DOHH2 (cell line): ENCODE measurements around the gene PDE4B.

Source experiments
- H3F3A ChIP-seq: fragments of 200-600 bp; sonication (generic), shearing (Covaris generic); 2 replicates; pipeline ENCODE4 v1.6.0; 2016; ENCODE audit warnings: antibody characterized with exemption, mild to moderate bottlenecking; ENCODE audit not compliant: control insufficient read depth, insufficient read depth
- H3K27ac ChIP-seq: fragments of 200-600 bp; sonication (generic); 2 replicates; pipeline ENCODE4 v1.5.1; 2014; ENCODE audit warnings: low read depth, mild to moderate bottlenecking, low read length, moderate library complexity
- H3K27me3 ChIP-seq: fragments of 200-600 bp; sonication (generic); 2 replicates; pipeline ENCODE4 v1.6.1; 2014; ENCODE audit warnings: mild to moderate bottlenecking, low read length, mixed read lengths; ENCODE audit not compliant: control insufficient read depth
- H3K36me3 ChIP-seq: fragments of 200-600 bp; sonication (generic); 2 replicates; pipeline ENCODE4 v1.6.1; 2014; ENCODE audit warnings: mild to moderate bottlenecking, low read length, moderate library complexity, mixed read lengths; ENCODE audit not compliant: control insufficient read depth
- H3K4me1 ChIP-seq: fragments of 200-600 bp; sonication (generic); 2 replicates; pipeline ENCODE4 v1.6.1; 2014; ENCODE audit warnings: mild to moderate bottlenecking, low read length, mixed read lengths; ENCODE audit not compliant: control insufficient read depth
- H3K4me2 ChIP-seq: fragments of 200-600 bp; sonication (generic); 2 replicates; pipeline ENCODE4 v1.6.0; 2014; ENCODE audit warnings: mild to moderate bottlenecking, low read length, moderate library complexity
- H3K4me3 ChIP-seq: fragments of 200-600 bp; sonication (generic); 2 replicates; pipeline ENCODE4 v1.5.1; 2014; ENCODE audit warnings: mild to moderate bottlenecking, low read length, mixed read lengths
- H3K79me2 ChIP-seq: fragments of 200-600 bp; sonication (generic); 2 replicates; pipeline ENCODE4 v1.6.1; 2014; ENCODE audit warnings: mild to moderate bottlenecking, low read length, mixed read lengths; ENCODE audit not compliant: control insufficient read depth
- H3K9me2 ChIP-seq: fragments of 200-600 bp; sonication (generic); replicated peaks from 2 replicates; pipeline ENCODE4 v1.6.1; 2014; ENCODE audit warnings: mild to moderate bottlenecking, low read length, mixed read lengths; ENCODE audit not compliant: control insufficient read depth
- H3K9me3 ChIP-seq: fragments of 200-600 bp; sonication (generic); 2 replicates; pipeline ENCODE4 v1.6.1; 2014; ENCODE audit warnings: antibody characterized with exemption, low read length, mixed read lengths; ENCODE audit not compliant: control insufficient read depth, insufficient read depth
- H4K20me1 ChIP-seq: fragments of 200-600 bp; sonication (generic); 2 replicates; pipeline ENCODE4 v1.6.0; 2014; ENCODE audit warnings: low read depth, mild to moderate bottlenecking, antibody characterized with exemption, low read length, moderate library complexity; ENCODE audit not compliant: control insufficient read depth, insufficient read depth
- CTCF ChIP-seq: fragments of 200-600 bp; sonication (generic); IDR thresholded peaks from one replicate; pipeline ENCODE4 v1.5.1; 2014; ENCODE audit warnings: antibody characterized with exemption, mild to moderate bottlenecking, low read depth, low read length; ENCODE audit not compliant: poor library complexity, severe bottlenecking
- EZH2phosphoT487 ChIP-seq: fragments of 200-600 bp; sonication (generic); IDR thresholded peaks from 2 replicates; pipeline ENCODE4 v1.6.1; 2017; ENCODE audit warnings: borderline replicate concordance, mild to moderate bottlenecking, antibody characterized with exemption, low read length, moderate library complexity, mixed read lengths

Gene PDE4B

DNA sequence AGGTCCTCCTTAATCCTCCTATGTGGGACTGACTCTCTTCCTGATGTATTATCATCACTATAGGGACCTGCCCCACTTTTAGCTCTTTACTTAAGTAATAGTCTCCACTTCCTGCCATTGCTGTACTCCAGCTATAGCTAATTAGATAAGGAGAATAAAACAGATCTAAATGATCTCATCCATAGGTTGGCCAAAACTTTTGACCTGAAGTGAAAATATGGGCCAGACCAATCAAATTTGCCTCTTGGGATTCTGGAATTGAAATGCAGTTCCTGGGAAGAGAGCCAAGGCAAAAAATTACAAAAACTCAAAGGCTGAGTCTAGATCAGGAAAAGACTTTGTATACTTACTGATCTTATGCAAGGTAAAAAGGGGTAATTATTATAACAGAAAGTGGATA lies 36.1 kb upstream of the PDE4B start:
- Histone ChIP-seq H3K27ac (no peak overlapping the region), H3K79me2 (no peaks in the 10 kb centered on the region), H4K20me1 (no peaks in the 10 kb centered on the region), H3K4me2 (no peak overlapping the region), H3K9me2 (no peaks in the 10 kb centered on the region), H3F3A (no peaks in the 10 kb centered on the region), H3K4me3 (no peak overlapping the region), H3K36me3 (no peaks in the 10 kb centered on the region), H3K4me1 (no peaks in the 10 kb centered on the region), H3K9me3 (no peaks in the 10 kb centered on the region), H3K27me3 (no peaks in the 10 kb centered on the region)
- TF ChIP-seq CTCF (no peak), EZH2phosphoT487 (no peak)

- no peak overlapping the region for H3K4me3 ChIP-seq
- H3K9me2 ChIP-seq, result no peaks in the 10 kb centered on the region
- TF ChIP-seq EZH2phosphoT487 (no peak), CTCF (no peak)
- no peak overlapping the region for H3K27ac ChIP-seq
- no peak overlapping the region for H3K4me2 ChIP-seq
- no peaks in the 10 kb centered on the region for H3K27me3 ChIP-seq
- no peaks in the 10 kb centered on the region for H3F3A ChIP-seq
- no peaks in the 10 kb centered on the region for H3K4me1 ChIP-seq
- no peaks in the 10 kb centered on the region for H3K9me3 ChIP-seq
- no peaks in the 10 kb centered on the region for H4K20me1 ChIP-seq
- no peaks in the 10 kb centered on the region for H3K79me2 ChIP-seq
- no peaks in the 10 kb centered on the region for H3K36me3 ChIP-seq
Observed at GRCh38 chr1:65757531-65757930, 35.2 kb upstream of the PDE4B start.

DNA sequence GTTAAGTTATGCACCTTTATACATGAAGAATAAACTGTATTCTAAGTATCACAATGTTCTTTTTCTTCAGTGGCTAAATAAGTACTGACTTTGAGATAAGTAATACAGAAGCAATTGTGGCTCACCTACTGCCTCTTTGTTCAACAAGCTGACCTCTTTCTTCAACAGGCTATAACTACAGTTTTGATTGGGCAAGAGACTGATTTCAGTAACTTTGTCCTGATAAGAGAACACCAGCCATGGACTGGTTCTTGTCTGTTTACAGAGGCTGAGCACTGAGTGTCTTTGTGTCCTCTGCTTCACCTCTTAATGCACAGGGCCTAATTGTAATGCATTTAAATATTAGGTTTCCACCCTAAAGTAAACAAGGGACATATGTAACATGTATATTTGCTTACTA lies 34.6 kb upstream of the PDE4B start:
- H3K4me3 ChIP-seq, result no peak overlapping the region
- no peak overlapping the region for H3K27ac ChIP-seq
- H3K9me2 ChIP-seq, result no peaks in the 10 kb centered on the region
- no peaks in the 10 kb centered on the region for H3K9me3 ChIP-seq
- TF ChIP-seq CTCF (no peak), EZH2phosphoT487 (no peak)
- no peaks in the 10 kb centered on the region for H3F3A ChIP-seq
- no peaks in the 10 kb centered on the region for H3K4me1 ChIP-seq
- H3K27me3 ChIP-seq, result no peaks in the 10 kb centered on the region
- no peaks in the 10 kb centered on the region for H3K79me2 ChIP-seq
- H4K20me1 ChIP-seq, result no peaks in the 10 kb centered on the region
- H3K36me3 ChIP-seq, result no peaks in the 10 kb centered on the region
- H3K4me2 ChIP-seq, result no peak overlapping the region

DNA sequence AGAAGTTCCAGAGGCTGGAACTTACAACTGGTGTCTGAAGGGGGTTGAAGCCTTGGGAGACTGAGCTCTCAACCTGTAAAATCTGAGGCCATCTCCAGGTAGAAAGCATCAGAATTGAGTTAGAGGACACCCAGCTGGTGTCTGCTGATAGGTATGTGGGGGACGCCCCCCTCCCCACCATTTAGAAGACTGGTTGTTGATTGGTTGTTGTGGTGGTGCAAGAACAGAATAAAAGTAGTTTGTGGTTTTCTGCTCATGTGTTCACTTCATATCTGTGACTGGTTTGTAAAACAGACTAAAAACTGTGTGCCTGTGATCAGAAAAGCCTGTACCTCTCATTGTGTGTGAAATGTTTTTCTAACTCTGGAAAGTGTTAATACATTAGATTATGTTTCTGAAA lies 33.2 kb upstream of the PDE4B start:
- TF ChIP-seq CTCF (no peak), EZH2phosphoT487 (no peak)
- Histone ChIP-seq H3K36me3 (no peaks in the 10 kb centered on the region), H3K9me2 (no peaks in the 10 kb centered on the region), H3K4me1 (no peaks in the 10 kb centered on the region), H3K79me2 (no peaks in the 10 kb centered on the region), H4K20me1 (no peaks in the 10 kb centered on the region), H3K27me3 (no peaks in the 10 kb centered on the region), H3K4me2 (no peak overlapping the region), H3K27ac (no peak overlapping the region), H3K4me3 (no peak overlapping the region), H3F3A (no peaks in the 10 kb centered on the region), H3K9me3 (no peaks in the 10 kb centered on the region)
